ENCODE results near the gene SLC35A5. TPM values are rescaled to one million over a fixed set of nuclear protein-coding genes. Genes with fewer than 3 reads are reported as not detected.

The SLC35A5 gene
- total RNA-seq, 4 donors from 2014 or later = 16.2 to 35.0 (median 21.9) TPM

DNA sequence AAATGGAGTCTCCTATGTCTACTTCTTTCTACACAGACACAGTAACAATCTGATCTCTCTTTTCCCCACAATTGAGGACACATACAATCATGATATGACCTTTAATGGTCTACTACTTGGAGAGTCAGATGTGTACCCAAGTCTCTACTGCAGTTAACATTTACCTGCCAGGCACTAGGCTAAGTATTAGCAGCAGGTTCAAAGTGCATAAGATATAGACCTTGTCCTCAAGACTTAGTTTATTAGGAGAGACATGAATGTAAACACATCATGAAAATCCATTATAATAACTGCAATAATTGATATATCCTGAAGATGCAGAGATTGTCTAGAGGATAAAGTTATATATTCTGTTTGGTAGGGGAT lies 3.1 kb downstream of the SLC35A5 start:
- DNase-seq (ENCODE audit: low spot score in 2 of 2) = no peak
- TF ChIP-seq, protein P1, sequence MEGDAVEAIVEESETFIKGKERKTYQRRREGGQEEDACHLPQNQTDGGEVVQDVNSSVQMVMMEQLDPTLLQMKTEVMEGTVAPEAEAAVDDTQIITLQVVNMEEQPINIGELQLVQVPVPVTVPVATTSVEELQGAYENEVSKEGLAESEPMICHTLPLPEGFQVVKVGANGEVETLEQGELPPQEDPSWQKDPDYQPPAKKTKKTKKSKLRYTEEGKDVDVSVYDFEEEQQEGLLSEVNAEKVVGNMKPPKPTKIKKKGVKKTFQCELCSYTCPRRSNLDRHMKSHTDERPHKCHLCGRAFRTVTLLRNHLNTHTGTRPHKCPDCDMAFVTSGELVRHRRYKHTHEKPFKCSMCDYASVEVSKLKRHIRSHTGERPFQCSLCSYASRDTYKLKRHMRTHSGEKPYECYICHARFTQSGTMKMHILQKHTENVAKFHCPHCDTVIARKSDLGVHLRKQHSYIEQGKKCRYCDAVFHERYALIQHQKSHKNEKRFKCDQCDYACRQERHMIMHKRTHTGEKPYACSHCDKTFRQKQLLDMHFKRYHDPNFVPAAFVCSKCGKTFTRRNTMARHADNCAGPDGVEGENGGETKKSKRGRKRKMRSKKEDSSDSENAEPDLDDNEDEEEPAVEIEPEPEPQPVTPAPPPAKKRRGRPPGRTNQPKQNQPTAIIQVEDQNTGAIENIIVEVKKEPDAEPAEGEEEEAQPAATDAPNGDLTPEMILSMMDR (IDR thresholded peaks at IDR 0.05) = no peak
- no peak for TF ChIP-seq POLR2A (IDR thresholded peaks at IDR 0.05)
- H3K4me3 ChIP-seq (ENCODE audit: low read depth, poor library complexity, severe bottlenecking) = no peak overlapping the region
- intact Hi-C loops (cut with DNase I; ENCODE audit: low total_unique reads) = no loop called here

DNA sequence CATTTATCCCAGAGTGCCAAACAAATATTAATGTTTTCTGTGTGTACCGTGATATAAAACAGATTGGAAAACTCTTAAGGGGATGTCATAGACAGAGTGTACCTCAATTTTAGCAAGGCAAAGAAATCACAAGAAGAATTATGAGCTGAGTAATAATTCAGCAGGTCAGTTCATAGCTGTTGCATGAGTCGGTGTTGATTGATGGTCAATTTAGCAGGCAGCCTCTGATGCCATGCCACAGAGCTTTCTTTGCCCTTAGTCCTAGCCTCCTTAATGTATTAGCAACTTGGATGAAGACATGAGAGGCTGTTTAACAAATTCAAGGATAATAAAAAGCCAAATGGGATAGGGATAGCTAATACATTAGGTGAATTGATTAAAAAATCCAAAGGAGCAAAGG lies 6.8 kb downstream of the SLC35A5 start:
- intact Hi-C loops (cut with DNase I; ENCODE audit: low total_unique reads) = no loop called here
- no peak overlapping the region for H3K4me3 ChIP-seq (ENCODE audit: low read depth, poor library complexity, severe bottlenecking)
- 91 to 94% methylated on average over 2 of the region's 2 CpGs for WGBS, 2 donors
- TF ChIP-seq, protein P1 (IDR thresholded peaks at IDR 0.05) = no peak
- no peak for TF ChIP-seq POLR2A (IDR thresholded peaks at IDR 0.05)
- DNase-seq (ENCODE audit: low spot score in 2 of 2) = no peak

DNA sequence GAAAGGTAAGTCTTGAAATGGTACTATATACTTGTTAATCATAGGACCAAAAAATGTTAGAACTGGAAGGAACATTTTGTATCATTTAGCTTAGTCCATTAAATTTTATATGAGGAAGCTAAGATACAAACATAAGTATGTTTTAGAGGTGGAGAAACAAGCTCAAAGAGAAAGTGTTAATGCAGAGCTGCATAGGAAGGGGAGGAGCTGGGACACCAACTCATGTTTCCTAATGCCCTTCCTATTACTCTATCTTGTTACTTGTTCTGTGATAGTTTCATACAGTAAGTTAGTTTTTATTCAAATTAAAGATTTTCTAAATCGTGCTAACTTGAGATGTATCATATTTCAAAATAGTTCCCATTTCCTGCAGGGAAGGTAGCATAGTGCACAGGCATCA lies 7.4 kb downstream of the SLC35A5 start:
- DNase-seq (ENCODE audit: low spot score in 2 of 2) = no peak
- WGBS, 2 donors = 22 to 28% methylated on average over 1 of the region's 1 CpG
- intact Hi-C loops (cut with DNase I; ENCODE audit: low total_unique reads) = no loop called here
- TF ChIP-seq, protein P1 (IDR thresholded peaks at IDR 0.05) = no peak
- no peak for TF ChIP-seq POLR2A (IDR thresholded peaks at IDR 0.05)
- no peak overlapping the region for H3K4me3 ChIP-seq (ENCODE audit: low read depth, poor library complexity, severe bottlenecking)

DNA sequence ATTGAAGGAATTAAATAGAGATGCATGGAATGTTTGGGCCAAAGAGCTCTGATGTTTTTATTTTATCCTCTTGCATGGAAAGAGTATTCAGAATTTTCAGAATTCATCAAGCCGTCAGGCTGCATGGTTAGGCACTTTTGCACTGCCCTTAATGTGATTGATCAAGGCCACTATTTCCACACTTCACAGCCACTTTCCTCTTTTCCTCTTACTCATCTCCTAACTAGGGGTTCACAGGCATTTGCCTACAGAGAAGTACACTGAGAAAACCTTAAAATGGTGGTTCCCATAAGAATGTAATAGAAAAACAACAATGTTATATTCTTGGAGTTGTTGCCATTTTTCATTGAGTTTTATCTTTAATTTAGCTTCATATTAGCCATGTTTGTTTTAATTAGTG lies 10.9 kb downstream of the SLC35A5 start:
- 94 to 96% methylated on average over 1 of the region's 1 CpG for WGBS, 2 donors
- no peak for DNase-seq (ENCODE audit: low spot score in 2 of 2)
- intact Hi-C loops (cut with DNase I; ENCODE audit: low total_unique reads) = no loop called here
- no peak overlapping the region for H3K4me3 ChIP-seq (ENCODE audit: low read depth, poor library complexity, severe bottlenecking)
- TF ChIP-seq, protein P1 (IDR thresholded peaks at IDR 0.05) = no peak
- TF ChIP-seq POLR2A (IDR thresholded peaks at IDR 0.05) = no peak

DNA sequence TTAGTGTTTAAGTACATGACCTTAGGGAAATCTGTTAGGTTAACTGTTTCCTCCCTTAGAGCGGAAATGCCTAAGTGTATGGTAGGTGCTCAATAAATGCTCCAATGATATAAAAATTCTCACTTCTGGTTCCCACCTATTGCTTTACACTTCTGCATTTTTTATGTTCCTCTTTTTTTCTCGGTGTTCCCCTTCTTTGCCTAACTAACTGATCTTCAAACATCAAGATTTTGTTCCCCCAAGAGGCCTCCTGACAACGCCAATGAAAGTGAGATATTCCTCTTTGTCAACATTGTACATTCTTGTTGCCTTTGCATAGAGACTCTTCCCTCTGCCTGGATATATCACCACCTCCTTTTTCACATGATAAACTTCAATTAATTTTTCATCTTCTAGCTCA lies 17.4 kb downstream of the SLC35A5 start:
- intact Hi-C loops (cut with DNase I; ENCODE audit: low total_unique reads) = no loop called here
- WGBS, 2 donors = 78 to 90% methylated on average over 3 of the region's 3 CpGs
- DNase-seq (ENCODE audit: low spot score in 2 of 2) = no peak
- no peak overlapping the region for H3K4me3 ChIP-seq (ENCODE audit: low read depth, poor library complexity, severe bottlenecking)
- TF ChIP-seq, protein P1 (IDR thresholded peaks at IDR 0.05) = no peak
- TF ChIP-seq POLR2A (IDR thresholded peaks at IDR 0.05) = no peak

DNA sequence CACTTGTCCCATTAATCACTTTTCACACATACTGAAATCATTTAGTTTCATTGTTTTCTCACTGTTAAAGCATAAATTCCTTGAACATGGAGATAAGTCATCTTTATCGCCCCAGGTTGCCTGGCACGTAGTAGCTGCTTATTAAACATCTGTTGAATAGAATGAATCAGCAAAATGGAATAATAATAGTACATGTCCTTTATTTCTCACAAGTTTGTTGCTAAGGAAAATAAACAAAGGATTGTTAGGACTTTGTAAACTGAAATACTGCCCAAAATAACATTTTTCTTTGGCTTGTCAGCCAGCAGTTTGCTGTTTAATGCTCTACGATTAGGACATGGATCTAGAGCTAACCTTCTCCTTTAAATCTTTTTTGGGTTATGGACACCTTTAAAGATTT lies 17.9 kb downstream of the SLC35A5 start:
- WGBS, 2 donors = 25 to 33% methylated on average over 3 of the region's 3 CpGs
- DNase-seq (ENCODE audit: low spot score in 2 of 2) = no peak

More for the DNA sequence above, 17.9 kb downstream of the SLC35A5 start:
- intact Hi-C loops (cut with DNase I; ENCODE audit: low total_unique reads) = no loop called here
- H3K4me3 ChIP-seq (ENCODE audit: low read depth, poor library complexity, severe bottlenecking) = no peak overlapping the region
- no peak for TF ChIP-seq POLR2A (IDR thresholded peaks at IDR 0.05)

All from lower leg skin (tissue), 4 donors.